Lung microvascular endothelial cell (primary cell): ENCODE data around the gene BCLAF3. TPM values are rescaled to one million over a fixed set of nuclear protein-coding genes. Genes with fewer than 3 reads are reported as not detected.

Experiments
- DNase-seq, 2 donors: peaks; one replicate each; pipeline versions ENCODE4 v3.0.0 to v3.0.0-alpha.2; 2010; ENCODE audit warnings: low read depth in 2 of 2
- total RNA-seq: library from RNA; depleted of rRNA; stranded (reverse); fragments of >200 nt; gene quantifications from 2 replicates; pipeline ENCODE4 v1.2.1, GENCODE V29; 2014

The BCLAF3 gene
- total RNA-seq, 1 donor from 2014 or later: 3.6 TPM

- no peak for DNase-seq
Observed at GRCh38 chrX:19968276-19968675, 22.6 kb downstream of the BCLAF3 start.

- no peak for DNase-seq
Observed at GRCh38 chrX:19966056-19966455, 24.8 kb downstream of the BCLAF3 start.

- DNase-seq: no peak
Observed at GRCh38 chrX:19964017-19964710, 26.7 kb downstream of the BCLAF3 start.

GRCh38 chrX:19960913-19961312 is 29.9 kb downstream of the BCLAF3 start:
- peak in 1 of 2 donors; percentile 5 for DNase-seq

- no peak for DNase-seq
Observed at GRCh38 chrX:19958552-19959486, 32.0 kb downstream of the BCLAF3 start.

- DNase-seq: no peak
Observed at GRCh38 chrX:19956923-19957322, 33.9 kb downstream of the BCLAF3 start.

- DNase-seq: no peak
Observed at GRCh38 chrX:19956306-19956705, 34.6 kb downstream of the BCLAF3 start.

- no peak for DNase-seq
Observed at GRCh38 chrX:19955306-19955705, 35.6 kb downstream of the BCLAF3 start.

GRCh38 chrX:19954335-19955096 is 36.3 kb downstream of the BCLAF3 start:
- no peak for DNase-seq

GRCh38 chrX:19953145-19953544 is 37.7 kb downstream of the BCLAF3 start:
- DNase-seq: no peak

GRCh38 chrX:19949340-19949739 is 41.5 kb downstream of the BCLAF3 start:
- no peak for DNase-seq

- DNase-seq: no peak
Observed at GRCh38 chrX:19947612-19948011, 43.2 kb downstream of the BCLAF3 start.

Other genes starting within 250 kb of the BCLAF3 start
- gene SH3KBP1, start 103.5 kb downstream of the BCLAF3 start, total RNA-seq: 6.9 and 8.7 TPM in 2 replicates
- under 0.01 TPM in 2 replicates for gene MAP7D2, start 125.8 kb upstream of the BCLAF3 start, total RNA-seq
- gene EIF1AX, start 150.8 kb upstream of the BCLAF3 start, total RNA-seq: 17.9 and 23.3 TPM in 2 replicates